IMR-90 (cell line): ENCODE data around the gene AQP9. TPM values are rescaled to one million over a fixed set of nuclear protein-coding genes. Genes with fewer than 3 reads are reported as not detected.

Experiments
- ATAC-seq: fragments of 200-7000 bp; cut with Tn5 transposase; 2 replicates; pipeline ENCODE4 v1.9.1; 2020; ENCODE audit warnings: low read depth, mild to moderate bottlenecking, moderate library complexity
- BruUV-seq: library from RNA; stranded (reverse); fragments of 400-500 nt; replicated peaks from 2 replicates; lab custom pipeline; 2021; lab: Mats Ljungman, UMichigan
- CTCF ChIA-PET: fragments of 300-600 bp; formaldehyde crosslinking; extraction: SDS; loops from one replicate; lab custom pipeline; 2021; ENCODE audit warnings: antibody characterized with exemption; lab: Yijun Ruan, JAX
- POLR2A ChIA-PET: fragments of 300-600 bp; sonication (Branson Sonifier 250); formaldehyde crosslinking; loops from one replicate; lab custom pipeline; 2022; ENCODE audit warnings: antibody characterized with exemption; ENCODE audit not compliant: unreplicated experiment; lab: Charles Lee
- DNase-seq: peaks from one replicate; pipeline ENCODE4 v3.0.0; 2013
- H2AFZ ChIP-seq: replicated peaks from 2 replicates; pipeline ENCODE3; 2013; ENCODE audit warnings: low read length, mild to moderate bottlenecking; ENCODE audit not compliant: poor library complexity
- H2AK5ac ChIP-seq: 2 replicates; pipeline ENCODE4 v1.6.1; 2013; ENCODE audit warnings: low read depth, low read length, inconsistent platforms
- H2AK9ac ChIP-seq: replicated peaks from 2 replicates; pipeline ENCODE3; 2013; ENCODE audit warnings: mild to moderate bottlenecking, low read depth, low read length, moderate library complexity; ENCODE audit not compliant: poor library complexity
- H2BK120ac ChIP-seq: 2 replicates; pipeline ENCODE4 v1.6.1; 2013; ENCODE audit warnings: low read depth, low read length, inconsistent platforms
- H2BK15ac ChIP-seq: 3 replicates; pipeline ENCODE4 v1.6.1; 2013; ENCODE audit warnings: low read depth, low read length, inconsistent platforms
- H2BK20ac ChIP-seq: 2 replicates; pipeline ENCODE4 v1.6.1; 2013; ENCODE audit warnings: low read depth, mild to moderate bottlenecking, inconsistent platforms, low read length, moderate library complexity
- H2BK5ac ChIP-seq: 2 replicates; pipeline ENCODE4 v1.6.1; 2013; ENCODE audit warnings: mild to moderate bottlenecking, low read depth, low read length, inconsistent platforms; ENCODE audit not compliant: poor library complexity, severe bottlenecking
- H3K14ac ChIP-seq: replicated peaks from 2 replicates; pipeline ENCODE4 v1.6.1; 2013; ENCODE audit warnings: low read depth, low read length, inconsistent platforms
- H3K18ac ChIP-seq: 2 replicates; pipeline ENCODE4 v1.6.1; 2013; ENCODE audit warnings: low read depth, low read length, control low read depth
- H3K23ac ChIP-seq: 2 replicates; pipeline ENCODE4 v1.6.1; 2013; ENCODE audit warnings: low read depth, low read length, inconsistent platforms
- H3K27ac ChIP-seq: 2 replicates; pipeline ENCODE4 v1.5.1; 2013; ENCODE audit warnings: mild to moderate bottlenecking, control low read depth, low read length; ENCODE audit not compliant: insufficient read depth
- H3K27me3 ChIP-seq: 2 replicates; pipeline ENCODE4 v1.6.1; 2013; ENCODE audit warnings: low read length; ENCODE audit not compliant: control insufficient read depth, insufficient read depth
- H3K36me3 ChIP-seq: 2 replicates; pipeline ENCODE4 v1.6.1; 2013; ENCODE audit warnings: low read length, mixed read lengths; ENCODE audit not compliant: control insufficient read depth, insufficient read depth
- H3K4ac ChIP-seq: 2 replicates; pipeline ENCODE4 v1.6.1; 2013; ENCODE audit warnings: low read depth, low read length, inconsistent platforms
- H3K4me1 ChIP-seq: 2 replicates; pipeline ENCODE4 v1.6.1; 2013; ENCODE audit warnings: low read length, mixed read lengths; ENCODE audit not compliant: control insufficient read depth, insufficient read depth
- H3K4me2 ChIP-seq: 2 replicates; pipeline ENCODE4 v1.6.1; 2013; ENCODE audit warnings: low read depth, mild to moderate bottlenecking, control low read depth, low read length, moderate library complexity
- H3K4me3 ChIP-seq: 2 replicates; pipeline ENCODE4 v1.5.1; 2013; ENCODE audit warnings: low read depth, mild to moderate bottlenecking, control low read depth, low read length, moderate library complexity; ENCODE audit not compliant: insufficient read depth
- H3K56ac ChIP-seq: 2 replicates; pipeline ENCODE4 v1.6.1; 2013; ENCODE audit warnings: low read length, inconsistent platforms; ENCODE audit not compliant: insufficient read depth; ENCODE audit errors: extremely low read depth
- H3K79me1 ChIP-seq, 2 experiments: 2 replicates each; pipeline ENCODE4 v1.6.1; 2013; ENCODE audit warnings: low read length in 2 of 2, inconsistent platforms in 1 of 2, low read depth in 1 of 2
- H3K9ac ChIP-seq: 2 replicates; pipeline ENCODE4 v1.6.1; 2013; ENCODE audit warnings: low read depth, low read length, control low read depth
- H3K9me1 ChIP-seq: 2 replicates; pipeline ENCODE4 v1.6.1; 2013; ENCODE audit warnings: low read length, inconsistent platforms; ENCODE audit not compliant: insufficient read depth
- H3K9me3 ChIP-seq: 2 replicates; pipeline ENCODE4 v1.6.1; 2013; ENCODE audit warnings: low read length; ENCODE audit not compliant: control insufficient read depth, insufficient read depth
- H4K20me1 ChIP-seq: 2 replicates; pipeline ENCODE4 v1.6.1; 2013; ENCODE audit warnings: low read length, inconsistent platforms; ENCODE audit not compliant: insufficient read depth
- H4K5ac ChIP-seq: 2 replicates; pipeline ENCODE4 v1.6.1; 2013; ENCODE audit warnings: mild to moderate bottlenecking, low read depth, low read length, control low read depth
- H4K8ac ChIP-seq, 2 experiments: 2 replicates each; pipeline ENCODE4 v1.6.1; 2013; ENCODE audit warnings: low read depth in 2 of 2, low read length in 2 of 2, control low read depth in 1 of 2, inconsistent platforms in 1 of 2
- H4K91ac ChIP-seq: 2 replicates; pipeline ENCODE4 v1.6.1; 2013; ENCODE audit warnings: low read depth, low read length, inconsistent platforms; ENCODE audit not compliant: insufficient read depth
- CHD1 ChIP-seq: IDR thresholded peaks from 2 replicates; pipeline ENCODE4 v1.6.1; 2012; ENCODE audit warnings: low read depth, low read length, improper control_type of control experiment
- MAFK ChIP-seq: IDR thresholded peaks from 2 replicates; pipeline ENCODE4 v1.6.1; 2012; ENCODE audit warnings: low read depth, low read length, improper control_type of control experiment
- RAD21 ChIP-seq: IDR thresholded peaks from 2 replicates; pipeline ENCODE4 v1.6.1; 2012; ENCODE audit warnings: low read length, improper control_type of control experiment
- WGBS, 2 experiments: methylation state at CpG; one replicate each; pipeline versions ENCODE4 v1.1.5 to v1.1.7; 2013; ENCODE audit warnings: missing lambda C conversion rate in 2 of 2; ENCODE audit not compliant: insufficient read length in 1 of 2; ENCODE audit errors: extremely low coverage in 2 of 2; 5-methylcytosine and 5-hydroxymethylcytosine counted together
- dilution Hi-C: fragments of 300-500 bp; cut with HindIII; formaldehyde crosslinking; loops from one replicate; pipeline ENCODE4 v1.14.3; 2018; ENCODE audit warnings: low sequenced_read_pairs; ENCODE audit not compliant: unreplicated experiment
- in situ Hi-C: fragments of 300-500 bp; cut with MboI; formaldehyde crosslinking; loops from 3 replicates; pipeline ENCODE4 v1.14.3; 2019; ENCODE audit warnings: low sequenced_read_pairs, inconsistent platforms, mixed read lengths
- intact Hi-C: fragments of 100-400 bp; cut with micrococcal nuclease; formaldehyde crosslinking; loops from 2 replicates; pipeline ENCODE4 v1.10.0; 2022
- polyA plus RNA-seq, 3 experiments: library from polyadenylated mRNA; depleted of rRNA; stranded (reverse); fragments of >200 nt; gene quantifications; 2 replicates each; pipeline ENCODE4 v1.2.3, GENCODE V29; 2012; ENCODE audit warnings: low replicate concordance in 1 of 3
- total RNA-seq: library from RNA; depleted of rRNA; stranded (reverse); fragments of >200 nt; gene quantifications from 2 replicates; pipeline ENCODE4 v1.2.3, GENCODE V29; 2012
- TF ChIP-seq, protein P1 (sequence below): conservative IDR thresholded peaks from 2 replicates; pipeline ENCODE4 v1.5.1; 2012; ENCODE audit warnings: mild to moderate bottlenecking, low read depth, low read length, improper control_type of control experiment

The AQP9 gene
- total and polyA plus RNA-seq, 2 of the 4 experiments (the other 2 are of a cell fraction) = not detected

DNA sequence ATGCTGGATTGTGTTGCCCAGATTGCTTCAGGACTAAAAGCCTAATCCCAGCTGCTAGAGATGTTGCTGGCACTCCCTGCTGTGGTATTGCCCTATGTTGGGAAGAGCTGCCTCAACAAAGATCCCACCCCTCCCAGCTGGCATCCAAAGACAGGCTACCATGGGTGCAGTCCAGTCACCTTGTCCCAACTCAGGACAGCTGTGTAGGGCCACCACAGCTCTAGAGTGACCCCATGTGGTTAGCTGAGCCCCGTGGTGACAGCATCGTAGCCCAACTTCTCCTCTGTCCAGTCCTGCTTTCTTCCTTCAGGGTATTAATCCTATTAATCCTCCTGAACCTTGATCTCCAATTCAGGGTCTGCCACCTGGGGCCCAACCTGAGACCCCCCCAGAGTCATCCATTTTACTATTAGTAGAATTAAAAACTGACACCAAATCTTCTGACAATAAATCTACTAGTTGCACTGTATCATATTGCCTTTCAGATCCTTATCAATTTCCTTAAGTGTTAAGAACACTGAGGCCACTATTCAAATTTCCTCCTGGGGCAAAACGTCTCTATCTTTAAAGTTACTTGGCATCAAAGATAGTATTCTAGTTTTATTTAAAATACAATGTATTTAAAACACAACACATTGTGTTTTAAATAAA lies 83.5 kb downstream of the AQP9 start:
- no peaks in the 10 kb centered on the region; the same call in 1 of the 2 replicates for H3K9me3 ChIP-seq
- peaks cover 5% of the 10 kb centered on the region for H3K4me1 ChIP-seq
- no peak overlapping the region for H3K23ac ChIP-seq
- no peak overlapping the region for H2AK9ac ChIP-seq
- peak; percentile 77 for ATAC-seq
- H2BK5ac ChIP-seq = no peak overlapping the region
- H3K27me3 ChIP-seq = no peaks in the 10 kb centered on the region
- in situ Hi-C loops = loop anchor here (25.0 kb wide), 1 partner anchor 1266 kb away; no protein-coding TSS in a partner anchor
- no peak overlapping the region for H3K56ac ChIP-seq
- H2BK15ac ChIP-seq = no peak overlapping the region
- no CpG with 5 or more reads among the region's 3 CpGs for WGBS, 2 experiments
- DNase-seq = peak; percentile 21
- no peak overlapping the region for H3K14ac ChIP-seq
- no peak overlapping the region for H3K18ac ChIP-seq
- no peak overlapping the region for H2AFZ ChIP-seq
- no peak overlapping the region for H3K4me2 ChIP-seq
- no peaks in the 10 kb centered on the region for H3K9me1 ChIP-seq
- no peak overlapping the region for H4K8ac ChIP-seq
- no peak overlapping the region for H3K4me3 ChIP-seq
- no peaks in the 10 kb centered on the region for H4K20me1 ChIP-seq
- no peaks in the 10 kb centered on the region for H3K36me3 ChIP-seq
- H3K79me1 ChIP-seq = no peaks in the 10 kb centered on the region
- H3K9ac ChIP-seq = no peak overlapping the region
- no peak overlapping the region for H2BK20ac ChIP-seq
- no peak overlapping the region for H4K91ac ChIP-seq
- no peak overlapping the region for H2AK5ac ChIP-seq
- H3K4ac ChIP-seq = no peak overlapping the region
- no peak overlapping the region for H3K27ac ChIP-seq
- H2BK120ac ChIP-seq = no peak overlapping the region
- dilution Hi-C loops = no loop called here
- TF ChIP-seq, protein P1, sequence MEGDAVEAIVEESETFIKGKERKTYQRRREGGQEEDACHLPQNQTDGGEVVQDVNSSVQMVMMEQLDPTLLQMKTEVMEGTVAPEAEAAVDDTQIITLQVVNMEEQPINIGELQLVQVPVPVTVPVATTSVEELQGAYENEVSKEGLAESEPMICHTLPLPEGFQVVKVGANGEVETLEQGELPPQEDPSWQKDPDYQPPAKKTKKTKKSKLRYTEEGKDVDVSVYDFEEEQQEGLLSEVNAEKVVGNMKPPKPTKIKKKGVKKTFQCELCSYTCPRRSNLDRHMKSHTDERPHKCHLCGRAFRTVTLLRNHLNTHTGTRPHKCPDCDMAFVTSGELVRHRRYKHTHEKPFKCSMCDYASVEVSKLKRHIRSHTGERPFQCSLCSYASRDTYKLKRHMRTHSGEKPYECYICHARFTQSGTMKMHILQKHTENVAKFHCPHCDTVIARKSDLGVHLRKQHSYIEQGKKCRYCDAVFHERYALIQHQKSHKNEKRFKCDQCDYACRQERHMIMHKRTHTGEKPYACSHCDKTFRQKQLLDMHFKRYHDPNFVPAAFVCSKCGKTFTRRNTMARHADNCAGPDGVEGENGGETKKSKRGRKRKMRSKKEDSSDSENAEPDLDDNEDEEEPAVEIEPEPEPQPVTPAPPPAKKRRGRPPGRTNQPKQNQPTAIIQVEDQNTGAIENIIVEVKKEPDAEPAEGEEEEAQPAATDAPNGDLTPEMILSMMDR = peak; percentile 50
- TF ChIP-seq MAFK (no peak), CHD1 (no peak), RAD21 (peak; percentile 56)
- intact Hi-C loops = loop anchor here (10.0 kb wide), 1 partner anchor 633 kb away; no protein-coding TSS in a partner anchor
- ChIA-PET CTCF (interaction anchor here (0.7 to 1.0 kb wide), 2 partner anchors 10 to 1307 kb away, joined by 3 to 4 read pairs; no protein-coding TSS in a partner anchor), POLR2A (no interaction called here)
- no peak overlapping the region for H4K5ac ChIP-seq
- BruUV-seq = no TSS peak
